ENCODE measurements around the gene HOTAIR.

Gene HOTAIR

DNA sequence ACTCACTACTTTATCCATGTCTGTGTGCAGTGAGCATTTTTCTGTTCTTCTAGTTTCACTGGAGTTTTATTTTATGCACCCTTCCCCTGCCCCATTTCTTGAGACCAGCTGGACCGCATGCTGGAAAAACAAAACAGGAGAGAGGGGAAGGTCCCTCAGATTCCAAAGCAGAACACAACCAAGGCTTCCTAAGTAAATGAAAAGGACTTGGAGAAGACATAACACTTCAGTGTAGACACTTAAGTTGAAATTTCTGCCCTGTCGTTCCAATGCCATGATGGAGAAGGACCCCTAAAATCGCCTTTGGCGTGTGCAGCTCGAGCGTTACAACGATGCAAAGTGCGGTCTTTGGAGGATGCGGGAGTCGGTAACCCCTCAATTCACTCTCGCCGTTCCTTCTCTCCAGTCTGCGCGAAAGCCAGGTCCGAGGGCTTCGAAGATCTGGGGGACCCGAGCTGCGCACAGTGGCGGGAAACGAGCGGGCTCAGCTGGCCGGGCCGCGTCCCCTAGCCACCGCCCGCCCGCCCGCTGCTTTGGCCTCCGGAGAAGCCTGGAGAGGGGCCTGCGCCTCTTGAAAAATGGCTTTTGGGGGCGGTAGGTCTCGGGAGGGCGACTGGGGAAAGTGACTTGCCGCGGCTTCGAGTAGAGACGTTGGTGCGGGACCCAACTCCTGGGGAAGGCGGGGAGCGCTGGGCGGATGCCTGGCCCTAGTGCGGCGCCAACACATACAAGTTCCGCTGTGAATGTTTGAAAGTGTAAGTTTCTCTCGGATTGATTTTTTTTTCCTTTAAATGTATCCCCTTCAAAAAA lies 47.3 kb downstream of the HOTAIR start:
- DNase-seq (ENCODE audit: low read depth), result no peak

DNA sequence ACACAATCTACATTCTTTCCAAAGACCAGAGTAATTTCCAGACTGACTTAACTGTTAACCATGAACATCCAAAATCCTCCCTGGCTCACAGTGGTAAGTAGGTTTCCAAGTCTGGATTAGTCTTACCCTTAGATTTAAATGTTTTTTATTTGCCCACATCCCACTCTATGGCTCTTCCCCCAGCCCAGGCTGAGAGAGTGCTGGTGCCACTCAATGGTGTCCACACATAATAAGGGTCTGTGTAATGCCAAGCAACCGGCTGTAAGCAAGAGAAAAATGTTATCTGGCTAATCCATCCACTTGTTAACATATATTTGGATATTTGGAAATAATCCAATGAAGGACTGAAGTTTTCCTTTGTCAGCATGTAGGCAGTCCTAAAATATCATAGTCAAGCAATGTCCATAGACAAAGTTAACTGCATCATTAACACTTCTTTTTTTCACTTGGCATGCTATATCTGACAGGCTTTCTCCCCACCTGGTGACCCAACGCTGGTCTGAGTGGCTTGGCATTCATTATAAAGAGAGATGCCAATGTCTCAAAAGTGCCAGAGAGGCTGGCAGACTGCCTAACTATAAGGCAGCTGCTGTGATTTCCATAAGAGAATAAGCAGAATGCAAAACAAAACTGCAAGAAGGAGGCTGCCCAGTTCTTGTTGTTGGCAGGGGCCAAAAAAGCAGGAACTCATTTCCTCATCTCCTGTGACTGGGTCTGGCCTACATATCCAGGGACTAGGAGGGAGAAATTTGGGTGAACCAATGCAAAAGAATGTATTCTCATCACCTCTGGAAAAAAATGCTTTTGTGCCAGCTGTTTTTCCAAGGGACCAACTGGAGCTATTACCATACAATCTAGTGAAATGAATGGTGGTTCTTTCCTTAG lies 50.0 kb downstream of the HOTAIR start:
- no peak for DNase-seq (ENCODE audit: low read depth)

DNA sequence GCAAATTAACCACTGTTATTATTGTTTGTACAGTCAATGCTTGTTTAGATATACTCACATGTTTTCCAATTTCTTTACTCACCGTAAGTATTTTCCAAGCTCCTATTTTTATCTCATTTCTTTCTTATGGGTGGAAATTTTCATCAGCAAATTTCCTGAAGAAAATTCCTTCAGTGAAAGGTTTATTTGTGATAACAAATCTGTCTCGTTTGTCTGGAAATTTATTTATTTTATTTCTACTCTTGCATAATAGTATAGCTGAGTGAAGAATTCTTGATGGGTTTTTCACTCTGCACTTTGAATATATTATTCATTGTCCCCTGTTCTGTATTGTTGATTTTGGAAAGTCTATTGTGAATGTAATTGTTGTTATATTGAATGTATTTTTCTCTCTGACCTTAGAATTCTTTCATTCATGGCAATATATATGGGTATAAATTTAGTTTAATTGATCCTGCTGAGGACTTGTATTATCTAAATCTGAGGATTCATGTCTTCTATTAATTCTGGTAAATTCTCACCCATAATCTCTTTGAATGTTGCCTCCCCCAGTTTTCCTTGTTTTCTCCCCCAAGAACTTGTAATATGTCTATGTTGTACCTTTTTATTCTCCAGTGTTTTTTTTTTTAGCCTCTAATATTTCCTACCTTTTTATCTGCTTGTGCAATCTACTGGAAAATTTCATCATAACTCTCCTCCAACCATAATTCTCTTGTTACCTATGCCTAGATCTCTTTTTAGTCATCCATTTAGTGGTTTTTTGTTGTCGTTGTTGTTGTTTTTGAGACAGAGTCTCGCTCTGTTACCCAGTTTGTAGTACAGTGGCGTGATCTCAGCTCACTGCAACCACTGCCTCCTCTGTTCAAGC lies 57.7 kb downstream of the HOTAIR start:
- no peak for DNase-seq (ENCODE audit: low read depth)

All from stimulated activated CD8-positive, alpha-beta memory T cell treated with anti-CD3 and anti-CD28 coated beads, Interleukin-4, amount 100 ng/mL, for 24 hours (primary cell).